ENCODE measurements around the gene CAPZB.
"Not testable (repeated sequence)": the region's sequence is repeated elsewhere in the genome, so short reads cannot be mapped to it uniquely, and the experiment has no call there.

Gene CAPZB

DNA sequence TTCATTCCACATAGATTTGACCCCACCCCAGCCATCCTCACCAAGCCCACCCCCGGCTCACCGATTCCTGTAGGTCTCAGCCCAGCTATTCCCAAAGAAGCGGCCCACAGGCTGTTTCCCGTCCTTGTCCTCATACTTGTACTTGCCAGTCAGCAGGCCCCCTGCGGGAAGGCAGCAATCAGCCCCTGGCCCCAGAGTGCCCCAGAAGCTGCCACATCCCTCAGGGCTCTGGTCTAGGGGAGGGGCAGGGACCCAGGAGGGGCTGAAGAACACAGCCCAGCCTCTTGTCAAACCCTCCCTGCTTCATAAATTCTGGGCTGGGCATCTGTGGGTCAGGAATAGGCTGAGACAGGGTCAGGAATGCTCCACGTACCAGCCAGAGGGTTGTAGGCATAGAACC lies 178.4 kb downstream of the CAPZB start:
- no peak for DNase-seq (ENCODE audit: low read depth)
- TF ChIP-seq, protein P1, sequence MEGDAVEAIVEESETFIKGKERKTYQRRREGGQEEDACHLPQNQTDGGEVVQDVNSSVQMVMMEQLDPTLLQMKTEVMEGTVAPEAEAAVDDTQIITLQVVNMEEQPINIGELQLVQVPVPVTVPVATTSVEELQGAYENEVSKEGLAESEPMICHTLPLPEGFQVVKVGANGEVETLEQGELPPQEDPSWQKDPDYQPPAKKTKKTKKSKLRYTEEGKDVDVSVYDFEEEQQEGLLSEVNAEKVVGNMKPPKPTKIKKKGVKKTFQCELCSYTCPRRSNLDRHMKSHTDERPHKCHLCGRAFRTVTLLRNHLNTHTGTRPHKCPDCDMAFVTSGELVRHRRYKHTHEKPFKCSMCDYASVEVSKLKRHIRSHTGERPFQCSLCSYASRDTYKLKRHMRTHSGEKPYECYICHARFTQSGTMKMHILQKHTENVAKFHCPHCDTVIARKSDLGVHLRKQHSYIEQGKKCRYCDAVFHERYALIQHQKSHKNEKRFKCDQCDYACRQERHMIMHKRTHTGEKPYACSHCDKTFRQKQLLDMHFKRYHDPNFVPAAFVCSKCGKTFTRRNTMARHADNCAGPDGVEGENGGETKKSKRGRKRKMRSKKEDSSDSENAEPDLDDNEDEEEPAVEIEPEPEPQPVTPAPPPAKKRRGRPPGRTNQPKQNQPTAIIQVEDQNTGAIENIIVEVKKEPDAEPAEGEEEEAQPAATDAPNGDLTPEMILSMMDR (IDR thresholded peaks at IDR 0.05; ENCODE audit: low read length, missing control alignments), result no peak
- H3K4me3 ChIP-seq (replicated peaks; ENCODE audit: low read depth, low read length), result no peak overlapping the region

DNA sequence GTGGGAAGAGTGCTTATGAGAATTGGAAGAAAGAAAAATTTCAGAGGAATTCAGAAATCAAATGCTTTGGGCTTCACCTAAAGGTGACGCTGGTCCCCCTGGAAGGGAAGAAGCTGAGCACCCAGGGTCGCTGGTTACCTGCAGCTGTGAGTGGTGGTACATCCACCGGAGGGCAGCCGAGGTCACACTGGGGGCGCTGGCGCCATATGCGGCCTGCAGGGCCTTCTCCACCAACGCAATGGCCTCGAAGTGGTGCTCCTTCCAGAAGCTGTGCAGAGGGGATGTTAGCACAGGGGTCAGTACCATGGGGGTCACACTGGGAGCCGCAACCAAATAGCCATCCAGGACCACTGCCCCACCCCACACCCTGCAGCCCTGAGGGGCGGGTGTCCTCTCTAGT lies 179.5 kb downstream of the CAPZB start:
- TF ChIP-seq, protein P1 (IDR thresholded peaks at IDR 0.05; ENCODE audit: low read length, missing control alignments), result no peak
- H3K4me3 ChIP-seq (replicated peaks; ENCODE audit: low read depth, low read length), result no peak overlapping the region
- no peak for DNase-seq (ENCODE audit: low read depth)

DNA sequence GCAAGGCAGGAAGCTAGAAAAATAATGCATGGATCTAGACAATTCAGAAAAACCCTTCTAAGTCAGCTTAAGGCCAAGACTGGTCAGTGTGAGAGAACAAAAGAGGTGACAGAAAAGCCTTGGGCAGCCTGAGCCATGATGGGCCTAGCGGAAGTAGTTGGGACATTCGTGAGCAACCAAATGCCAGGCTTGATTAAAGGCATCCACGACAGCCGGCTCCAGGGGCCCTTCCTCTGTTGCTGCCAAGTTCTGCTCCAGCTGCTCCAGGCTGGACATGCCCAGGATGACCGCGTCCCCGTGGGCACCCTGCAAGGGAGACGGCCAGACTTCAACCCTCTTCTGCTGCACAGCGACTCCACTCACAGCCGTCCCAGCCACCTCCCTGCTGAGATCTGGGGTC lies 181.3 kb downstream of the CAPZB start:
- DNase-seq (ENCODE audit: low read depth); H3K4me3 ChIP-seq (replicated peaks; ENCODE audit: low read depth, low read length): not testable (repeated sequence)

DNA sequence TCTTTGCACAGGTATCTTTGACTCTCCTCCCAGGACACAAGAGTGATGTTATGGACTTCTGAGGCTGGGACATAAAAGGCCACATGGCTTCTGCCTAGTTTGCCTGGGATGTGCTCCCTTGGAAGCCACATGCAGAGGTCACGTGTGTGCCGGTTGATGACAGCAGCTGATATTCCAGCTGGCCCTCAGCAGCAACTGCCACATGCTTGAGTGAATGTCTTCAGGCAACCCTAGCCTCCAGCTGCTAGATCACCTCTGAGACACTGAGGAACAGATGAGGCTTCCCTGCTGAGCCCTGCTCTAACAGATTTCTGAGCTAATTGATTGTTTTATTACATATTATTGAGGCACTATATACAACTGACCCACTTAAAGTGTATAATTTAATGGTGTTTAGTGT lies 185.1 kb downstream of the CAPZB start:
- no peak overlapping the region for H3K4me3 ChIP-seq (replicated peaks; ENCODE audit: low read depth, low read length)
- TF ChIP-seq, protein P1 (IDR thresholded peaks at IDR 0.05; ENCODE audit: low read length, missing control alignments), result no peak
- DNase-seq (ENCODE audit: low read depth), result no peak

DNA sequence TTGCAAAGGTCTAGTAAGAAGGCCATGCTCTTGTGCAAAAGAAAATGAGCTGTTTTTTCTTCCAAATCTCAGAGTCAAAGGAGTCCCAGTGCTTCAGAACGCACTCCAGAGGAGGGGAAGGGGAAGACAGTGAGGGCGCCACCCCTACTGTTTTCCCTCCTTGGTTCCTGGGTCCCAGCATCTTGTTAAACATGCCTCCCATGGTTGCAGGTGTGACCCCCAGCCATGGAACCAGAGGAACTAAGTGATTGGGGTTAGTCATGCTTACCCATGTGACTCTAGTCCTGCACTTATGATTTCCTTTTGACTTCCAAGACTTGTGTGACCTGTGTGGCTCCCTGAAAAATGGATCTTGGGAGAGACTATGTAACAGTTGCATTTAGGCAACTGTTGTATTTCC lies 190.7 kb downstream of the CAPZB start:
- DNase-seq (ENCODE audit: low read depth), result no peak
- TF ChIP-seq, protein P1 (IDR thresholded peaks at IDR 0.05; ENCODE audit: low read length, missing control alignments), result no peak
- H3K4me3 ChIP-seq (replicated peaks; ENCODE audit: low read depth, low read length), result no peak overlapping the region

DNA sequence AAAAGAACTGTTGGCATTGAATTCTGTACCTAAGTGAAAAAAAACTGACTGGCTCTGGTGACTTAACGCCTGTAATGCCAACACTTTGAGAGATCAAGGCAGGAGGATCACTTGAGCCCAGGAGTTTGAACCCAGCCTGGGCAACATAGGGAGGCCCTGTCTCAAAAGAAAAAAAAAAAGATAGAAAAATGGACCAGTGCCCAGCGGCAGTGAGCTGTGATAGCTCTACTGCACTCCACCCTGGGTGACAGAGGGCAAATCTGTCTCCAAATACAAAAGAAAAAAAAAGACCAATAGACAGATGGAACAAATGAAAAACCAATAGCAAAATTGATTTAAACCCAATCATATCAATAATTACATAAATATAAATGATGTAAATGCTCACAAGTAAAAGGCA lies 196.1 kb downstream of the CAPZB start:
- DNase-seq (ENCODE audit: low read depth), result no peak
- TF ChIP-seq, protein P1 (IDR thresholded peaks at IDR 0.05; ENCODE audit: low read length, missing control alignments), result no peak
- H3K4me3 ChIP-seq (replicated peaks; ENCODE audit: low read depth, low read length), result peak overlapping the region; percentile 46

Measured in fibroblast of pulmonary artery (primary cell).